HepG2 (cell line): ENCODE measurements around the gene SPRED2. TPM values are rescaled to one million over a fixed set of nuclear protein-coding genes. Genes with fewer than 3 reads are reported as not detected.

Source experiments
- BHLHE40 ChIP-seq: IDR thresholded peaks from 2 replicates; pipeline ENCODE4 v1.6.1; 2011; ENCODE audit warnings: low read length, improper control_type of control experiment
- CEBPB ChIP-seq: IDR thresholded peaks from 2 replicates; pipeline ENCODE4 v1.6.1; 2011; ENCODE audit warnings: low read depth, low read length, improper control_type of control experiment, borderline replicate concordance
- GLI4 ChIP-seq: sonication (generic); formaldehyde crosslinking; IDR thresholded peaks from 2 replicates; pipeline ENCODE4 v1.5.1; 2020; ENCODE audit warnings: missing genetic modification reagents, mild to moderate bottlenecking, moderate library complexity, borderline replicate concordance
- RXRB ChIP-seq: IDR thresholded peaks from 2 replicates; pipeline ENCODE4 v1.6.1; 2016; ENCODE audit warnings: borderline replicate concordance, missing genetic modification reagents, missing compliant biosample characterization
- SP5 ChIP-seq: IDR thresholded peaks from 2 replicates; pipeline ENCODE4 v1.6.1; 2016; ENCODE audit warnings: low read depth, borderline replicate concordance
- ZMYM4 ChIP-seq: sonication (generic); formaldehyde crosslinking; IDR thresholded peaks from 2 replicates; pipeline ENCODE4 v1.8.1; 2023; ENCODE audit warnings: mild to moderate bottlenecking, missing genetic modification reagents
- ZNF251 ChIP-seq: sonication (generic); formaldehyde crosslinking; IDR thresholded peaks from 2 replicates; pipeline ENCODE4 v1.9.0; 2021; ENCODE audit warnings: mild to moderate bottlenecking, missing genetic modification reagents
- ZNF33A ChIP-seq: sonication (generic); formaldehyde crosslinking; IDR thresholded peaks from 2 replicates; pipeline ENCODE4 v1.5.1; 2020; ENCODE audit warnings: missing genetic modification reagents, mild to moderate bottlenecking, moderate library complexity, borderline replicate concordance
- ZNF652 ChIP-seq: IDR thresholded peaks from 2 replicates; pipeline ENCODE4 v1.6.1; 2016; ENCODE audit warnings: low read depth, borderline replicate concordance
- ZSCAN20 ChIP-seq: sonication (generic); formaldehyde crosslinking; IDR thresholded peaks from 2 replicates; pipeline ENCODE4 v1.4.0; 2020; ENCODE audit warnings: missing genetic modification reagents, mild to moderate bottlenecking, borderline replicate concordance
- polyA plus RNA-seq, 8 experiments: library from polyadenylated mRNA; depleted of rRNA in 3 of 8; stranded (reverse) in 7 of 8; unstranded in 1 of 8; fragments of >200 nt; fragmentation: Illumina TruSeq in 4 of 8; extraction: Trizol in 4 of 8; gene quantifications; 2 replicates each; pipeline versions ENCODE4 v1.2.1 to v1.2.3, GENCODE V29; 2011 to 2016; ENCODE audit warnings: low read depth in 4 of 8, missing spikeins in 1 of 8, mixed read lengths in 1 of 8; ENCODE audit not compliant: insufficient read depth in 1 of 8
- total RNA-seq, 5 experiments: library from RNA; depleted of rRNA; stranded (reverse); fragments of >200 nt; fragmentation: Illumina TruSeq; extraction: Trizol; gene quantifications; 2 replicates each; pipeline ENCODE4 v1.2.3, GENCODE V29; 2016; ENCODE audit warnings: low read depth in 1 of 5
- TF ChIP-seq, protein P1 (sequence below): sonication (generic); formaldehyde crosslinking; IDR thresholded peaks from 2 replicates; pipeline ENCODE4 v1.4.0; 2020; ENCODE audit warnings: missing genetic modification reagents, mild to moderate bottlenecking, borderline replicate concordance
- TF ChIP-seq, protein P2 (sequence below): sonication (generic); formaldehyde crosslinking; IDR thresholded peaks from 2 replicates; pipeline ENCODE4 v1.5.1; 2020; ENCODE audit warnings: mild to moderate bottlenecking, missing genetic modification reagents, moderate library complexity
- TF ChIP-seq, protein P3 (sequence below): sonication (generic); formaldehyde crosslinking; IDR thresholded peaks from 2 replicates; pipeline ENCODE4 v1.4.0; 2020; ENCODE audit warnings: mild to moderate bottlenecking, missing genetic modification reagents

SPRED2 gene
- total and polyA plus RNA-seq, 2 of the 13 experiments (the other 11 are each of a cell fraction or from before 2014, with no cell fraction given): 13.0 to 37.0 TPM

DNA sequence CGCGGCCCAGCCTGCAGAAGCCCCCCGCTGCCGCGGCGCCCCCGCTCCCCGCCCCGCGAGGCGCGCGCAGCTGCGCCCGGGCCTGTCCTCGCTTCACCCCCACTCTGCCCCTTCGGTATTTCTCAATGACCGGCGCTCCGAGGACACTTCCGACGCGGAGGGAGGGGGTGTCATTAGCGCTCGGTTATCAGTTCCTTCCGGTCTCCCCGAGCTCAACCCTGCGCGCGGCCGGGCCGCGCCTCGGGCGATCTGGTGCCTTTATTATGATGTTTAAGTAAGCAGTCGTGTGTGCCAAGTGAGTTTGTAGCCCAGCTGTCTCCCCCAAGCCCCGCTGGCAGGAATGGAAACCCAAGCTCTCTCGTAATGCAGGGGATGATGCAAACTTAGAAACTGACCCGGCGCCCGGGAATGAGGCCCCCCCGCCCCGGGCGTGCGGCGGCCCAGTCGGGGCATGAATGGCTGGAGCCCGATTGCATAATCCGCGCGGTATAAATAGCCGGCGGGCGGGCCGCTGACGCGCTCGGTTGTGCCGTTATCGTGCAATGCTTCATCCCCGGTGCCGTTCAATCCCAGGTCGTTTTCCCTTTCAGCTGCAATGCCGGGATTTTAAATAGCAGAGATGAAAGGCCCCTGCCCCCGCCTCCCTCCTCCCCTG is 3.9 kb upstream of the SPRED2 start (continued):
- TF ChIP-seq CEBPB: peak; percentile 99
- TF ChIP-seq RXRB (CRISPR knock-in tag): peak; percentile 81
- TF ChIP-seq GLI4 (CRISPR knock-in tag): 0 out of 2 replicates have a peak, but pooled peaks have one; percentile 12
- TF ChIP-seq ZSCAN20 (CRISPR knock-in tag): 0 out of 2 replicates have a peak, but pooled peaks have one; percentile 88
- no peak for TF ChIP-seq ZNF251 (CRISPR knock-in tag)
- TF ChIP-seq ZNF652 (CRISPR knock-in tag): 0 out of 2 replicates have a peak, but pooled peaks have one; percentile 8
- TF ChIP-seq, protein P1, sequence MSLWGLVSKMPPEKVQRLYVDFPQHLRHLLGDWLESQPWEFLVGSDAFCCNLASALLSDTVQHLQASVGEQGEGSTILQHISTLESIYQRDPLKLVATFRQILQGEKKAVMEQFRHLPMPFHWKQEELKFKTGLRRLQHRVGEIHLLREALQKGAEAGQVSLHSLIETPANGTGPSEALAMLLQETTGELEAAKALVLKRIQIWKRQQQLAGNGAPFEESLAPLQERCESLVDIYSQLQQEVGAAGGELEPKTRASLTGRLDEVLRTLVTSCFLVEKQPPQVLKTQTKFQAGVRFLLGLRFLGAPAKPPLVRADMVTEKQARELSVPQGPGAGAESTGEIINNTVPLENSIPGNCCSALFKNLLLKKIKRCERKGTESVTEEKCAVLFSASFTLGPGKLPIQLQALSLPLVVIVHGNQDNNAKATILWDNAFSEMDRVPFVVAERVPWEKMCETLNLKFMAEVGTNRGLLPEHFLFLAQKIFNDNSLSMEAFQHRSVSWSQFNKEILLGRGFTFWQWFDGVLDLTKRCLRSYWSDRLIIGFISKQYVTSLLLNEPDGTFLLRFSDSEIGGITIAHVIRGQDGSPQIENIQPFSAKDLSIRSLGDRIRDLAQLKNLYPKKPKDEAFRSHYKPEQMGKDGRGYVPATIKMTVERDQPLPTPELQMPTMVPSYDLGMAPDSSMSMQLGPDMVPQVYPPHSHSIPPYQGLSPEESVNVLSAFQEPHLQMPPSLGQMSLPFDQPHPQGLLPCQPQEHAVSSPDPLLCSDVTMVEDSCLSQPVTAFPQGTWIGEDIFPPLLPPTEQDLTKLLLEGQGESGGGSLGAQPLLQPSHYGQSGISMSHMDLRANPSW (CRISPR knock-in tag): no peak
- TF ChIP-seq SP5 (CRISPR knock-in tag): peak; percentile 13
- TF ChIP-seq, protein P2, sequence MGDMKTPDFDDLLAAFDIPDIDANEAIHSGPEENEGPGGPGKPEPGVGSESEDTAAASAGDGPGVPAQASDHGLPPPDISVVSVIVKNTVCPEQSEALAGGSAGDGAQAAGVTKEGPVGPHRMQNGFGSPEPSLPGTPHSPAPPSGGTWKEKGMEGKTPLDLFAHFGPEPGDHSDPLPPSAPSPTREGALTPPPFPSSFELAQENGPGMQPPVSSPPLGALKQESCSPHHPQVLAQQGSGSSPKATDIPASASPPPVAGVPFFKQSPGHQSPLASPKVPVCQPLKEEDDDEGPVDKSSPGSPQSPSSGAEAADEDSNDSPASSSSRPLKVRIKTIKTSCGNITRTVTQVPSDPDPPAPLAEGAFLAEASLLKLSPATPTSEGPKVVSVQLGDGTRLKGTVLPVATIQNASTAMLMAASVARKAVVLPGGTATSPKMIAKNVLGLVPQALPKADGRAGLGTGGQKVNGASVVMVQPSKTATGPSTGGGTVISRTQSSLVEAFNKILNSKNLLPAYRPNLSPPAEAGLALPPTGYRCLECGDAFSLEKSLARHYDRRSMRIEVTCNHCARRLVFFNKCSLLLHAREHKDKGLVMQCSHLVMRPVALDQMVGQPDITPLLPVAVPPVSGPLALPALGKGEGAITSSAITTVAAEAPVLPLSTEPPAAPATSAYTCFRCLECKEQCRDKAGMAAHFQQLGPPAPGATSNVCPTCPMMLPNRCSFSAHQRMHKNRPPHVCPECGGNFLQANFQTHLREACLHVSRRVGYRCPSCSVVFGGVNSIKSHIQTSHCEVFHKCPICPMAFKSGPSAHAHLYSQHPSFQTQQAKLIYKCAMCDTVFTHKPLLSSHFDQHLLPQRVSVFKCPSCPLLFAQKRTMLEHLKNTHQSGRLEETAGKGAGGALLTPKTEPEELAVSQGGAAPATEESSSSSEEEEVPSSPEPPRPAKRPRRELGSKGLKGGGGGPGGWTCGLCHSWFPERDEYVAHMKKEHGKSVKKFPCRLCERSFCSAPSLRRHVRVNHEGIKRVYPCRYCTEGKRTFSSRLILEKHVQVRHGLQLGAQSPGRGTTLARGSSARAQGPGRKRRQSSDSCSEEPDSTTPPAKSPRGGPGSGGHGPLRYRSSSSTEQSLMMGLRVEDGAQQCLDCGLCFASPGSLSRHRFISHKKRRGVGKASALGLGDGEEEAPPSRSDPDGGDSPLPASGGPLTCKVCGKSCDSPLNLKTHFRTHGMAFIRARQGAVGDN: peak; percentile 85
- TF ChIP-seq, protein P3, sequence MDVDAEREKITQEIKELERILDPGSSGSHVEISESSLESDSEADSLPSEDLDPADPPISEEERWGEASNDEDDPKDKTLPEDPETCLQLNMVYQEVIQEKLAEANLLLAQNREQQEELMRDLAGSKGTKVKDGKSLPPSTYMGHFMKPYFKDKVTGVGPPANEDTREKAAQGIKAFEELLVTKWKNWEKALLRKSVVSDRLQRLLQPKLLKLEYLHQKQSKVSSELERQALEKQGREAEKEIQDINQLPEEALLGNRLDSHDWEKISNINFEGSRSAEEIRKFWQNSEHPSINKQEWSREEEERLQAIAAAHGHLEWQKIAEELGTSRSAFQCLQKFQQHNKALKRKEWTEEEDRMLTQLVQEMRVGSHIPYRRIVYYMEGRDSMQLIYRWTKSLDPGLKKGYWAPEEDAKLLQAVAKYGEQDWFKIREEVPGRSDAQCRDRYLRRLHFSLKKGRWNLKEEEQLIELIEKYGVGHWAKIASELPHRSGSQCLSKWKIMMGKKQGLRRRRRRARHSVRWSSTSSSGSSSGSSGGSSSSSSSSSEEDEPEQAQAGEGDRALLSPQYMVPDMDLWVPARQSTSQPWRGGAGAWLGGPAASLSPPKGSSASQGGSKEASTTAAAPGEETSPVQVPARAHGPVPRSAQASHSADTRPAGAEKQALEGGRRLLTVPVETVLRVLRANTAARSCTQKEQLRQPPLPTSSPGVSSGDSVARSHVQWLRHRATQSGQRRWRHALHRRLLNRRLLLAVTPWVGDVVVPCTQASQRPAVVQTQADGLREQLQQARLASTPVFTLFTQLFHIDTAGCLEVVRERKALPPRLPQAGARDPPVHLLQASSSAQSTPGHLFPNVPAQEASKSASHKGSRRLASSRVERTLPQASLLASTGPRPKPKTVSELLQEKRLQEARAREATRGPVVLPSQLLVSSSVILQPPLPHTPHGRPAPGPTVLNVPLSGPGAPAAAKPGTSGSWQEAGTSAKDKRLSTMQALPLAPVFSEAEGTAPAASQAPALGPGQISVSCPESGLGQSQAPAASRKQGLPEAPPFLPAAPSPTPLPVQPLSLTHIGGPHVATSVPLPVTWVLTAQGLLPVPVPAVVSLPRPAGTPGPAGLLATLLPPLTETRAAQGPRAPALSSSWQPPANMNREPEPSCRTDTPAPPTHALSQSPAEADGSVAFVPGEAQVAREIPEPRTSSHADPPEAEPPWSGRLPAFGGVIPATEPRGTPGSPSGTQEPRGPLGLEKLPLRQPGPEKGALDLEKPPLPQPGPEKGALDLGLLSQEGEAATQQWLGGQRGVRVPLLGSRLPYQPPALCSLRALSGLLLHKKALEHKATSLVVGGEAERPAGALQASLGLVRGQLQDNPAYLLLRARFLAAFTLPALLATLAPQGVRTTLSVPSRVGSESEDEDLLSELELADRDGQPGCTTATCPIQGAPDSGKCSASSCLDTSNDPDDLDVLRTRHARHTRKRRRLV (CRISPR knock-in tag): 0 out of 2 replicates have a peak, but pooled peaks have one; percentile 37
- no peak for TF ChIP-seq ZNF33A (CRISPR knock-in tag)
- TF ChIP-seq BHLHE40: peak; percentile 69; the same call in 1 of the 2 replicates
- peak; percentile 91 for TF ChIP-seq ZMYM4 (CRISPR knock-in tag)
